K562 (cell line): ENCODE measurements around the gene ADCY5. TPM values are rescaled to one million over a fixed set of nuclear protein-coding genes. Genes with fewer than 3 reads are reported as not detected.

Experiments
- NELFE ChIP-seq: IDR thresholded peaks from 2 replicates; pipeline ENCODE4 v1.6.1; 2011; ENCODE audit warnings: mild to moderate bottlenecking; ENCODE audit not compliant: insufficient read depth, insufficient read length
- RBBP5 ChIP-seq: fragments of 200-600 bp; sonication (generic); IDR thresholded peaks from 2 replicates; pipeline ENCODE4 v1.6.1; 2012; ENCODE audit warnings: borderline replicate concordance, mild to moderate bottlenecking, low read length, control low read depth, inconsistent platforms; ENCODE audit not compliant: insufficient read depth, poor library complexity, severe bottlenecking
- SNRNP70 ChIP-seq: fragments of 200-400 bp; formaldehyde crosslinking; optimal IDR thresholded peaks from 2 replicates; pipeline ENCODE3; 2017; ENCODE audit warnings: low read depth, low read length
- TBP ChIP-seq: optimal IDR thresholded peaks from 2 replicates; pipeline ENCODE3; 2011; ENCODE audit warnings: low read depth, low read length, improper control_type of control experiment
- XRCC4 ChIP-seq: IDR thresholded peaks from one replicate; pipeline ENCODE4 v1.6.1; 2011; ENCODE audit not compliant: insufficient read depth, insufficient read length; ENCODE audit errors: extremely low read depth
- ZBTB8A ChIP-seq: fragments of 450-650 bp; IDR thresholded peaks from 2 replicates; pipeline ENCODE4 v1.6.1; 2018; ENCODE audit warnings: mild to moderate bottlenecking, moderate library complexity; ENCODE audit not compliant: partially characterized antibody
- ZNF277 ChIP-seq: fragments of 250-450 bp; sonication (Bioruptor Pico); IDR thresholded peaks from 2 replicates; pipeline ENCODE4 v1.8.0; 2022; ENCODE audit warnings: inconsistent platforms, mild to moderate bottlenecking, moderate library complexity, borderline replicate concordance
- ZNF561 ChIP-seq: fragments of 450-650 bp; formaldehyde crosslinking; conservative IDR thresholded peaks from 2 replicates; pipeline ENCODE4 v1.4.0; 2020; ENCODE audit warnings: mild to moderate bottlenecking, moderate library complexity
- polyA plus RNA-seq, 8 experiments: library from polyadenylated mRNA; depleted of rRNA in 4 of 8; stranded (reverse) in 5 of 8; unstranded in 3 of 8; fragments of >200 nt; fragmentation: Nextera tagmentation in 2 of 8; fragmentation: Illumina TruSeq in 1 of 8; extraction: Ambion mirVana in 2 of 8; extraction: Trizol in 1 of 8; gene quantifications; 2 replicates each; pipeline versions ENCODE4 v1.2.1 to v1.2.3, GENCODE V29; 2011 to 2014; ENCODE audit warnings: inconsistent platforms in 1 of 8, missing spikeins in 1 of 8
- total RNA-seq, 7 experiments: library from RNA; depleted of rRNA in 6 of 7; stranded (reverse); fragments of >200 nt in 6 of 7; fragmentation: Illumina TruSeq in 2 of 7; extraction: Trizol in 2 of 7; gene quantifications; 2 replicates each; pipeline versions ENCODE4 v1.2.1 to v1.2.3, GENCODE V29; 2011 to 2021; ENCODE audit warnings: low replicate concordance in 1 of 7
- TF ChIP-seq, protein P1 (sequence below): fragments of 250-450 bp; sonication (Bioruptor Pico); IDR thresholded peaks from 2 replicates; pipeline ENCODE4 v1.9.0; 2021; ENCODE audit warnings: mild to moderate bottlenecking, inconsistent platforms

ADCY5 gene
- total and polyA plus RNA-seq, 9 of the 15 experiments (the other 6 are each of a cell fraction or from before 2014, with no cell fraction given) = under 0.01 TPM; not detected in 8

GRCh38 chr3:123392871-123393620, 55.8 kb downstream of the ADCY5 start (continued):
- TF ChIP-seq, protein P1, sequence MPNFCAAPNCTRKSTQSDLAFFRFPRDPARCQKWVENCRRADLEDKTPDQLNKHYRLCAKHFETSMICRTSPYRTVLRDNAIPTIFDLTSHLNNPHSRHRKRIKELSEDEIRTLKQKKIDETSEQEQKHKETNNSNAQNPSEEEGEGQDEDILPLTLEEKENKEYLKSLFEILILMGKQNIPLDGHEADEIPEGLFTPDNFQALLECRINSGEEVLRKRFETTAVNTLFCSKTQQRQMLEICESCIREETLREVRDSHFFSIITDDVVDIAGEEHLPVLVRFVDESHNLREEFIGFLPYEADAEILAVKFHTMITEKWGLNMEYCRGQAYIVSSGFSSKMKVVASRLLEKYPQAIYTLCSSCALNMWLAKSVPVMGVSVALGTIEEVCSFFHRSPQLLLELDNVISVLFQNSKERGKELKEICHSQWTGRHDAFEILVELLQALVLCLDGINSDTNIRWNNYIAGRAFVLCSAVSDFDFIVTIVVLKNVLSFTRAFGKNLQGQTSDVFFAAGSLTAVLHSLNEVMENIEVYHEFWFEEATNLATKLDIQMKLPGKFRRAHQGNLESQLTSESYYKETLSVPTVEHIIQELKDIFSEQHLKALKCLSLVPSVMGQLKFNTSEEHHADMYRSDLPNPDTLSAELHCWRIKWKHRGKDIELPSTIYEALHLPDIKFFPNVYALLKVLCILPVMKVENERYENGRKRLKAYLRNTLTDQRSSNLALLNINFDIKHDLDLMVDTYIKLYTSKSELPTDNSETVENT = no peak
- TF ChIP-seq XRCC4 (no peak), ZNF277 (CRISPR knock-in tag) (no peak), NELFE (no peak), ZNF561 (CRISPR knock-in tag) (no peak), TBP (no peak), ZBTB8A (no peak), RBBP5 (no peak), SNRNP70 (no peak)
